Measurements from ENCODE around the gene PIK3C2A.

GRCh38 chr11:17219016-17219415 lies 11.2 kb upstream of the PIK3C2A start:
- TF ChIP-seq HDGF (IDR thresholded peaks at IDR 0.05) (no peak), JUND (IDR thresholded peaks at IDR 0.05; ENCODE audit: low read depth, low read length) (no peak), CTCF (IDR thresholded peaks at IDR 0.05 in 2 of 3, conservative IDR thresholded peaks at IDR 0.05 in 1 of 3; ENCODE audit: control insufficient read depth in 2 of 3, extremely low read depth in 1 of 3, insufficient read depth in 1 of 3, low read depth in 3 of 3, low read length in 3 of 3) (no peak), KAT2A (conservative IDR thresholded peaks at IDR 0.05; ENCODE audit: control insufficient read depth, low read depth, low read length) (no peak), ZNF687 (IDR thresholded peaks at IDR 0.05) (no peak), FOXK2 (IDR thresholded peaks at IDR 0.05) (no peak), CEBPZ (IDR thresholded peaks at IDR 0.05; ENCODE audit: low read depth, low read length) (no peak), POLR2A (IDR thresholded peaks at IDR 0.05; ENCODE audit: low read depth, low read length) (no peak), EZH2 (IDR thresholded peaks at IDR 0.05; ENCODE audit: borderline replicate concordance, control insufficient read depth, low read depth, low read length) (no peak), PAX8 (IDR thresholded peaks at IDR 0.05) (no peak)

Measured in GM12878 (cell line).